Astrocyte (in vitro differentiated cells and primary cell): ENCODE measurements around the gene C22orf39. TPM values are rescaled to one million over a fixed set of nuclear protein-coding genes. Genes with fewer than 3 reads are reported as not detected.

Experiments
- DNase-seq: peaks from one replicate; pipeline ENCODE4 v3.0.0-alpha.2; 2010; ENCODE audit warnings: low read depth
- FAIRE-seq: peaks from 2 replicates; lab custom pipeline; 2011; peaks lifted over from hg19 to GRCh38; lab: Jason Lieb, UNC
- H2AFZ ChIP-seq: 2 replicates; pipeline ENCODE4 v1.6.0; 2012; ENCODE audit warnings: low read depth, low read length, inconsistent platforms
- H3K27ac ChIP-seq: 2 replicates; pipeline ENCODE4 v1.5.1; 2011; ENCODE audit warnings: low read depth, low read length, inconsistent platforms
- H3K27me3 ChIP-seq: 2 replicates; pipeline ENCODE4 v1.6.0; 2011; ENCODE audit warnings: low read length, inconsistent platforms; ENCODE audit not compliant: insufficient read depth
- H3K36me3 ChIP-seq: 2 replicates; pipeline ENCODE4 v1.5.1; 2011; ENCODE audit warnings: low read length, inconsistent platforms; ENCODE audit not compliant: insufficient read depth
- H3K4me1 ChIP-seq: 2 replicates; pipeline ENCODE4 v1.5.1; 2011; ENCODE audit warnings: low read length, inconsistent platforms; ENCODE audit not compliant: insufficient read depth
- H3K4me2 ChIP-seq: 2 replicates; pipeline ENCODE4 v1.6.0; 2012; ENCODE audit warnings: low read length, inconsistent platforms
- H3K4me3 ChIP-seq: 2 replicates; pipeline ENCODE4 v1.5.1; 2011; ENCODE audit warnings: low read depth, mild to moderate bottlenecking, low read length, inconsistent platforms; ENCODE audit not compliant: insufficient read depth
- H3K79me2 ChIP-seq: 2 replicates; pipeline ENCODE4 v1.6.0; 2012; ENCODE audit warnings: mild to moderate bottlenecking, low read length, inconsistent platforms; ENCODE audit not compliant: insufficient read depth
- H3K9ac ChIP-seq: 2 replicates; pipeline ENCODE4 v1.6.0; 2012; ENCODE audit warnings: mild to moderate bottlenecking, low read length, inconsistent platforms
- H3K9me3 ChIP-seq: 2 replicates; pipeline ENCODE4 v1.5.1; 2012; ENCODE audit warnings: low read depth, mild to moderate bottlenecking, low read length, inconsistent platforms; ENCODE audit not compliant: insufficient read depth
- H4K20me1 ChIP-seq: 2 replicates; pipeline ENCODE4 v1.6.0; 2012; ENCODE audit warnings: low read length, inconsistent platforms; ENCODE audit not compliant: insufficient read depth
- H3K27ac Mint-ChIP-seq: one replicate; pipeline ENCODE4 v1.8.0; 2021; ENCODE audit warnings: mild to moderate bottlenecking, mixed read lengths; ENCODE audit not compliant: unreplicated experiment
- H3K27me3 Mint-ChIP-seq: one replicate; pipeline ENCODE4 v1.8.0; 2021; ENCODE audit warnings: low read depth, mixed read lengths; ENCODE audit not compliant: unreplicated experiment
- H3K36me3 Mint-ChIP-seq: one replicate; pipeline ENCODE4 v1.8.0; 2021; ENCODE audit warnings: low read depth, mixed read lengths; ENCODE audit not compliant: unreplicated experiment
- H3K4me1 Mint-ChIP-seq: one replicate; pipeline ENCODE4 v1.8.0; 2021; ENCODE audit warnings: low read depth, mixed read lengths; ENCODE audit not compliant: unreplicated experiment
- H3K4me3 Mint-ChIP-seq: one replicate; pipeline ENCODE4 v1.8.0; 2021; ENCODE audit warnings: mild to moderate bottlenecking, moderate library complexity, mixed read lengths; ENCODE audit not compliant: unreplicated experiment
- H3K9me3 Mint-ChIP-seq: one replicate; pipeline ENCODE4 v1.8.0; 2021; ENCODE audit warnings: mild to moderate bottlenecking, mixed read lengths; ENCODE audit not compliant: unreplicated experiment
- CTCF ChIP-seq: IDR thresholded peaks from 2 replicates; pipeline ENCODE4 v1.5.1; 2011; ENCODE audit warnings: low read depth, mild to moderate bottlenecking, inconsistent platforms, low read length, moderate library complexity; ENCODE audit not compliant: insufficient read depth
- EZH2 ChIP-seq: IDR thresholded peaks from 2 replicates; pipeline ENCODE4 v1.6.1; 2012; ENCODE audit warnings: mild to moderate bottlenecking, low read length, inconsistent platforms; ENCODE audit not compliant: insufficient read depth
- total RNA-seq: library from RNA; stranded (reverse); gene quantifications from 2 replicates; pipeline ENCODE4 v1.2.1, GENCODE V29; 2021

Gene C22orf39
- total RNA-seq, 1 donor from 2014 or later, result 14.5 TPM

- TF ChIP-seq CTCF (no peak), EZH2 (no peak)
- Histone ChIP-seq H3K79me2 (no peaks in the 10 kb centered on the region), H3K36me3 (no peaks in the 10 kb centered on the region), H3K4me2 (no peak overlapping the region), H3K27me3 (no peaks in the 10 kb centered on the region), H3K4me1 (no peaks in the 10 kb centered on the region), H3K27ac (no peak overlapping the region), H2AFZ (no peak overlapping the region), H4K20me1 (no peaks in the 10 kb centered on the region), H3K4me3 (no peak overlapping the region), H3K9ac (no peak overlapping the region), H3K9me3 (no peaks in the 10 kb centered on the region)
- Mint-ChIP-seq H3K4me3 (no peak overlapping the region), H3K9me3 (no peaks in the 10 kb centered on the region), H3K27me3 (no peaks in the 10 kb centered on the region), H3K36me3 (no peaks in the 10 kb centered on the region), H3K4me1 (no peaks in the 10 kb centered on the region), H3K27ac (no peak overlapping the region)
- FAIRE-seq (no peak), DNase-seq (no peak)
Observed at GRCh38 chr22:19488884-19489843, 41.7 kb upstream of the C22orf39 start.

GRCh38 chr22:19488285-19488684 is 40.8 kb upstream of the C22orf39 start:
- H3K4me2 ChIP-seq, result no peak overlapping the region
- H3K79me2 ChIP-seq, result no peaks in the 10 kb centered on the region
- H3K27ac ChIP-seq, result no peak overlapping the region
- Mint-ChIP-seq H3K4me3 (no peak overlapping the region), H3K27me3 (no peaks in the 10 kb centered on the region), H3K36me3 (no peaks in the 10 kb centered on the region), H3K9me3 (no peaks in the 10 kb centered on the region), H3K4me1 (no peaks in the 10 kb centered on the region), H3K27ac (no peak overlapping the region)
- no peaks in the 10 kb centered on the region for H3K9me3 ChIP-seq
- H3K4me1 ChIP-seq, result no peaks in the 10 kb centered on the region
- no peaks in the 10 kb centered on the region for H3K27me3 ChIP-seq
- no peaks in the 10 kb centered on the region for H4K20me1 ChIP-seq
- H3K36me3 ChIP-seq, result no peaks in the 10 kb centered on the region
- H3K4me3 ChIP-seq, result no peak overlapping the region
- TF ChIP-seq CTCF (no peak), EZH2 (no peak)
- no peak overlapping the region for H3K9ac ChIP-seq
- DNase-seq (no peak), FAIRE-seq (no peak)
- H2AFZ ChIP-seq, result no peak overlapping the region
